Esophagus squamous epithelium (tissue), 5 donors: Measurements from ENCODE around the gene AP4B1. TPM values are rescaled to one million over a fixed set of nuclear protein-coding genes. Genes with fewer than 3 reads are reported as not detected.

Source experiments
- DNase-seq: peaks from one replicate; lab custom pipeline; 2025; lab: John Stamatoyannopoulos, UW
- H3K27ac ChIP-seq, 4 donors: fragments of 200-600 bp; sonication (generic); one replicate each; pipeline ENCODE4 v1.5.1; 2016 to 2019; ENCODE audit warnings: mild to moderate bottlenecking in 1 of 4
- H3K27me3 ChIP-seq, 4 donors: fragments of 200-600 bp; sonication (generic); 1 replicate in 3 of 4; 2 replicates in 1 of 4; pipeline versions ENCODE4 v1.5.1 to v1.6.0; 2017 to 2021; ENCODE audit warnings: antibody characterized with exemption in 1 of 4
- H3K36me3 ChIP-seq, 3 donors: fragments of 200-600 bp; sonication (generic); one replicate each; pipeline ENCODE4 v1.5.1; 2016 to 2019
- H3K4me1 ChIP-seq, 3 donors: fragments of 200-600 bp; sonication (generic); one replicate each; pipeline ENCODE4 v1.5.1; 2017 to 2019
- H3K4me3 ChIP-seq, 4 donors: fragments of 200-600 bp; sonication (generic); 1 replicate in 3 of 4; 2 replicates in 1 of 4; pipeline ENCODE4 v1.5.1; 2016 to 2019; ENCODE audit warnings: mild to moderate bottlenecking in 2 of 4, moderate library complexity in 1 of 4
- H3K9me3 ChIP-seq, 3 donors: fragments of 200-600 bp; sonication (generic); one replicate each; pipeline ENCODE4 v1.5.1; 2016 to 2019
- CTCF ChIP-seq, 6 experiments: fragments of 450-650 bp in 4 of 6; fragments of 200-600 bp in 2 of 6; sonication (generic) in 2 of 6; IDR thresholded peaks; one replicate each; pipeline ENCODE4 v1.5.1; 2016 to 2019; ENCODE audit warnings: antibody characterized with exemption in 6 of 6, mild to moderate bottlenecking in 4 of 6, moderate library complexity in 4 of 6
- POLR2A ChIP-seq, 4 donors: fragments of 450-650 bp; IDR thresholded peaks; one replicate each; pipeline ENCODE4 v1.6.1; 2017; ENCODE audit warnings: antibody characterized with exemption in 4 of 4, mild to moderate bottlenecking in 4 of 4, moderate library complexity in 3 of 4
- WGBS, 2 donors: methylation state at CpG; one replicate each; pipeline ENCODE4 v1.1.5; 2018; 5-methylcytosine and 5-hydroxymethylcytosine counted together
- intact Hi-C: fragments of 100-400 bp; cut with DNase I; formaldehyde crosslinking; loops from one replicate; pipeline ENCODE4 v1.15.0; 2022
- total RNA-seq, 4 donors: library from RNA; depleted of rRNA; stranded (reverse); fragments of >200 nt; gene quantifications; one replicate each; pipeline ENCODE4 v1.1.0, GENCODE V29; 2016
- donor health status: DM: yes; HTN: yes; CAD: no.

AP4B1 gene
- total RNA-seq, 4 donors from 2014 or later, result 8.2 to 15.3 (median 11.5) TPM

DNA sequence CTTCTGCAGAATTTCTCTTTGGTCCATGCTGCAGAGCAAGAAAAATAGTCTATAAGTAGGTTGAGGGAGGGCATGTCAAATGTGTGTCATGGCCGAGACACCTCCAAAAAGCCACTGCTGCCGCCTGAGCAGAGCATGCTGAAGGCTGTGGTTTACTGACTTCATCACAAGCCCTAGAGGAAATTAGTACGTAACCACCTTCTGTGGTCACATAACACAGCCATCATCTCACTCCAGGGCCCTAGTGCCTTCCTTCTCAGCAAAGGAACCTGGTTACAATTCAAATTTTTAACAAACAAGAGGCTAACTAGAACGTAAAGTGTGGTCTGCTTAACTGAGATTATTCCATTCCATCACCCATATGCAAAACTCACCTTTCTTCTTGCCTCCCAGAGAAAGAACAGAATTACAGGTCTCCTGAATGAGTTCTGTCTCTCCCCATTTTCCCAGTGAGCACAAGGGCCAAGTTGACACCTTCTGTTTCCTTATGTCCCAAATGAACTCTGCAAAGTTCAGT lies 32.9 kb downstream of the AP4B1 start, which contains the start of gene PTPN22:
Gene PTPN22, minus strand, starts transcription at position 116 of the 517 bp plus-strand sequence.
- Histone ChIP-seq H3K4me3 (peak within 1 kb of the TSS in 3 of 4 donors; percentile 1 to 39 (median 23)), H3K27me3 (no peaks in the 10 kb centered on the region), H3K27ac (peak within 1 kb of the TSS; percentile 58 to 78 (median 68)), H3K36me3 (no peaks in the 10 kb centered on the region), H3K9me3 (no peaks in the 10 kb centered on the region), H3K4me1 (peaks cover 6 to 49% (median 10%) of the 10 kb centered on the region in 3 donors)
- DNase-seq, result no peak
- intact Hi-C loops, result no loop called here
- TF ChIP-seq POLR2A (IDR thresholded peaks at IDR 0.05), result peak in 2 of 4 donors; percentile 43 to 71
- no peak for TF ChIP-seq CTCF (IDR thresholded peaks at IDR 0.05)
- 57 to 75% methylated on average over 3 to 4 of the region's 4 CpGs for WGBS, 2 donors

DNA sequence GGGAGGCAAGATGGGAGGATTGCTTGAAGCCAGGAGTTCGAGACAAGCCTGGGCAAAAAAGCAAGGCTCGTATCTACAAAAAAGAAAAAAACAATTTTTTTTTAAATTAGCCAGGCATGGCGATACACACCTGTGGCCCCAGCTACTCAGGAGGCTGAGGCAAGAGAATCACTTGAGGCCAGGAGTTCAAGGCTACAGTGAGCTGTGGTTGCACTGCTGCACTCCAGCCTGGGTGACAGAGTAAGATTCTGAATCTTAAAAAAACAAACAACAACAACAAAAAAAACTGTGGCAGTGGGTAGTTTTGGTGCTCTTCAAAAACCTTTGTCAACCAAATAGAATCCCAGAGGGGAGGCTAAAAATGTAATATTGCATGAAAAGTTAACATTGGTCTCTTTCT lies 33.8 kb downstream of the AP4B1 start:
- Histone ChIP-seq H3K9me3 (no peaks in the 10 kb centered on the region), H3K27me3 (no peaks in the 10 kb centered on the region), H3K4me1 (peaks cover 6 to 49% (median 10%) of the 10 kb centered on the region in 3 donors), H3K27ac (peak overlapping the region in 2 of 4 donors; percentile 65 to 71), H3K36me3 (no peaks in the 10 kb centered on the region), H3K4me3 (peak overlapping the region in 3 of 4 donors; percentile 1 to 39 (median 23))
- intact Hi-C loops, result no loop called here
- 62 to 77% methylated on average over 3 of the region's 3 CpGs for WGBS, 2 donors
- TF ChIP-seq POLR2A (IDR thresholded peaks at IDR 0.05) (no peak), CTCF (IDR thresholded peaks at IDR 0.05) (no peak)
- no peak for DNase-seq

DNA sequence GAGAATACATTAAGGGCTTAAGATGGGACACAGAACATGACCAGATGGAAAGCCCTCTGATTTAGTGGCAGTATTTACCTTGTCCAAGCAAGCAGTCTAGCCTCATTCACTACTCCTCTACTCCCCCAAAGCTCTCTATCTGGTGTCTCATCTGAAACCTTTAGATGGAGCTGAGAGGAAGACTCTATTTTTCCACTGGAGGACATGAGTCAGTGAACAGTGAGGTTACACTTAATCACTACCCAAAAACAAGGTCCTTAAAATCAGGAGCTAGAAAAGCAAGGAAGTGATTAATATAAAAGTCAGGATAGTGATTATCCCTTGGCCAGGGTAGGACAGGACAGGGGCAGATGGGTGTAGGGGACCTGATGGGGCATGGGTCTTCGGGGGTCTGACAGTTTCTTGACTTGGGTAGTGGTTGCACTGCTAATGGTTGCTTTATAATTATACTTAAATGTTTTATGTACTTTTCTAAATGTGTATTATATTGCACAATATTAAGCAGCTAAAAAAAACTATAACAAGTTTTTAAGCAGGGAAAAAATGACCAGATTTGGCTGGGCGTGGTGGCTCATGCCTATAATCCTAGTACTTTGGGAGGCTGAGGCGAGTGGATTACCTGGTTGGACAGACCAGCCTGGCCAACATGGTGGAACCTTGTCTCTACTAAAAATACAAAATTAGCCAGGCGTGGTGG lies 36.1 kb downstream of the AP4B1 start:
- no peak for DNase-seq
- Histone ChIP-seq H3K27ac (peak overlapping the region in 2 of 4 donors; percentile 2 to 56), H3K4me3 (no peak overlapping the region), H3K9me3 (no peaks in the 10 kb centered on the region), H3K36me3 (no peaks in the 10 kb centered on the region), H3K27me3 (no peaks in the 10 kb centered on the region), H3K4me1 (peaks cover 6 to 35% (median 10%) of the 10 kb centered on the region in 3 donors)
- TF ChIP-seq POLR2A (IDR thresholded peaks at IDR 0.05) (no peak), CTCF (IDR thresholded peaks at IDR 0.05) (no peak)
- intact Hi-C loops, result no loop called here
- WGBS, 2 donors, result 76 to 77% methylated on average over 4 of the region's 4 CpGs

DNA sequence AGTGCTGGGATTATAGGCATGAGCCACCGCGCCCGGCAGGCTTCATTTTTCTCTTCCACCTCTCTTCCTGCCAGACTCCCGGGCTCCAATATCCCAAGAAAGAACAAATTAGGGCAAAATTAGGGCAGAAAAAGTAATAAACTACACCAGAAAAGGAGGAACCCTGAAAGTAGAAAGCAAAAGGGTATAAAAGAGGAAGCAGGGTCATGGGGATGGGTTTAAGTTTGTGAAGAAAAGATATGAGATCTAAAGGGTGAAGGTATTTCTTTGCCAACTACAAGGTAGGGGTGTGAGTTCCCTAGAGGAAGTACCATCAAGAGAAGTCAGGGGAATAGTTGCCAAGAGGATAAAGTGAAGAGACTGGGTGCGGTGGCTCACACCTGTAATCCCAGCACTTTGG lies 43.0 kb downstream of the AP4B1 start:
- no peaks in the 10 kb centered on the region for H3K9me3 ChIP-seq
- intact Hi-C loops, result no loop called here
- H3K4me3 ChIP-seq, result no peak overlapping the region
- peaks cover 0 to 21% (median 0%) of the 10 kb centered on the region in 3 donors for H3K4me1 ChIP-seq
- TF ChIP-seq POLR2A (IDR thresholded peaks at IDR 0.05), result no peak
- TF ChIP-seq CTCF (IDR thresholded peaks at IDR 0.05), result no peak
- no peak for DNase-seq
- WGBS, 2 donors, result 64 to 73% methylated on average over 1 to 5 of the region's 5 CpGs
- no peaks in the 10 kb centered on the region for H3K27me3 ChIP-seq
- H3K27ac ChIP-seq, result no peak overlapping the region
- H3K36me3 ChIP-seq, result no peaks in the 10 kb centered on the region

- peaks cover 0 to 27% (median 5%) of the 10 kb centered on the region in 3 donors for H3K4me1 ChIP-seq
- intact Hi-C loops, result no loop called here
- no peak overlapping the region for H3K4me3 ChIP-seq
- no peak overlapping the region for H3K27ac ChIP-seq
- no peaks in the 10 kb centered on the region for H3K27me3 ChIP-seq
- no peak for TF ChIP-seq POLR2A (IDR thresholded peaks at IDR 0.05)
- TF ChIP-seq CTCF (IDR thresholded peaks at IDR 0.05), result no peak
- no peak for DNase-seq
- no peaks in the 10 kb centered on the region for H3K9me3 ChIP-seq
- H3K36me3 ChIP-seq, result no peaks in the 10 kb centered on the region
- 42 to 57% methylated on average over 3 of the region's 3 CpGs for WGBS, 2 donors
These were observed 43.7 kb downstream of the AP4B1 start for GRCh38 chr1:113860891-113861290.
